ENCODE results near the gene TBL1X.

TBL1X gene

GRCh38 chrX:9781941-9782340 lies 317.1 kb downstream of the TBL1X start:
- DNase-seq: no peak

- DNase-seq: no peak
Observed at GRCh38 chrX:9784332-9784731, 319.5 kb downstream of the TBL1X start.

- no peak for DNase-seq
Observed at GRCh38 chrX:9785254-9785943, 320.5 kb downstream of the TBL1X start.

- DNase-seq: no peak
Observed at GRCh38 chrX:9785944-9786797, 321.3 kb downstream of the TBL1X start, which contains the start of gene SHROOM2. Gene SHROOM2, plus strand, starts transcription at chrX:9786429. Its CDS starts 117 bp downstream, at chrX:9786546.

- no peak for DNase-seq
Observed at GRCh38 chrX:9786798-9787635, 322.2 kb downstream of the TBL1X start.

GRCh38 chrX:9788911-9789310 lies 324.1 kb downstream of the TBL1X start:
- no peak for DNase-seq

- no peak for DNase-seq
Observed at GRCh38 chrX:9789555-9789954, 324.7 kb downstream of the TBL1X start.

Data from CD4-positive, alpha-beta T cell treated with Interferon gamma for 1 hour (primary cell).